KMS-11 (cell line): Measurements from ENCODE around the gene GPA33.

Source experiments
- H2AFZ ChIP-seq: fragments of 200-600 bp; sonication (generic); 2 replicates; pipeline ENCODE4 v1.6.1; 2016; ENCODE audit warnings: antibody characterized with exemption, mixed run types, low read depth
- H3K27ac ChIP-seq: fragments of 200-600 bp; sonication (generic); 2 replicates; pipeline ENCODE4 v1.6.1; 2016; ENCODE audit warnings: mild to moderate bottlenecking, mixed run types
- H3K27me3 ChIP-seq: fragments of 200-600 bp; sonication (generic); 2 replicates; pipeline ENCODE4 v1.6.1; 2017; ENCODE audit warnings: mild to moderate bottlenecking, low read depth, mixed run types, moderate library complexity; ENCODE audit not compliant: insufficient read depth
- H3K36me3 ChIP-seq: fragments of 200-600 bp; sonication (generic); 2 replicates; pipeline ENCODE4 v1.6.1; 2017; ENCODE audit warnings: mild to moderate bottlenecking, mixed run types; ENCODE audit not compliant: insufficient read depth
- H3K4me1 ChIP-seq: fragments of 200-600 bp; sonication (generic); 2 replicates; pipeline ENCODE4 v1.6.1; 2016; ENCODE audit warnings: mild to moderate bottlenecking, low read depth, mixed run types; ENCODE audit not compliant: poor library complexity, severe bottlenecking
- H3K4me2 ChIP-seq: fragments of 200-600 bp; sonication (generic); 2 replicates; pipeline ENCODE4 v1.7.0; 2016; ENCODE audit warnings: mild to moderate bottlenecking, mixed run types
- H3K4me3 ChIP-seq: fragments of 200-600 bp; sonication (generic); IDR thresholded peaks from 2 replicates; pipeline ENCODE4 v1.6.1; 2017; ENCODE audit warnings: low read depth, low read length, mixed read lengths; ENCODE audit not compliant: insufficient read depth
- H3K79me2 ChIP-seq: fragments of 200-600 bp; sonication (generic); 2 replicates; pipeline ENCODE4 v1.6.1; 2016; ENCODE audit warnings: low read depth, mixed run types; ENCODE audit not compliant: insufficient read depth
- H3K9ac ChIP-seq: fragments of 200-600 bp; sonication (generic); 2 replicates; pipeline ENCODE4 v1.6.1; 2016; ENCODE audit warnings: mild to moderate bottlenecking, mixed run types
- H4K20me1 ChIP-seq: fragments of 200-600 bp; sonication (generic); 2 replicates; pipeline ENCODE4 v1.6.1; 2016; ENCODE audit warnings: mild to moderate bottlenecking, mixed run types; ENCODE audit not compliant: insufficient read depth
- TF ChIP-seq, protein P1 (sequence below): fragments of 200-600 bp; sonication (generic); conservative IDR thresholded peaks from 2 replicates; pipeline ENCODE4 v1.6.1; 2017; ENCODE audit warnings: low read depth, mild to moderate bottlenecking, antibody characterized with exemption, low read length, moderate library complexity, mixed read lengths

Gene GPA33

DNA sequence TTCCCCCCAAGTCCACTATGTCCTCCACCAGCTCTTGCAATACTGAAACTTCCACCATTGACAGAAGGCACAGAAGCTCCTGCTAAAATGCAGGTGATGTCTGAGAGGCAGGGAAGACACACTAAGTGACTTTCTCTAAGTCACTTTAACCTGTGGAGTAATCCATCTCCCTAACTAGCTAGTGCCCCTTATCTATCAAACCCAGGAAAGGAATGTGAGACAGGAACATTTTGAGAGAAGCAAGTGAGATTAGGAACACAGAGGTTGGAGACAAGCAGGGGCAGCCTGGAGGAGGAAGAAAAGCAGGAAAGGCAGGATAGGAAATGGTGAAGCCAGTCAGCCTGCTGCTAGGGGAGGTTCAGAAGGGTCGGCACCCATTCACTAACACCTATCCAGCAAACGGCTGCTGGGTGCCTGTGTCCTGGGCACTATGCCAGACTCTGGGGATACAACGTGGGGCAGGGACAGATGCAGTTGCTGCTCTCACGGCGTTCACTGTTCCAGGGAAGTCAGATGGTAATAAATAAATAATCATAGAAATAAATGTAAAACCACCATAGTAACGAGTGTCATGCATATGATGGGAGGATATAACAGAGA is 7.0 kb downstream of the GPA33 start:
- H3K4me3 ChIP-seq, result no peak overlapping the region
- no peaks in the 10 kb centered on the region for H3K79me2 ChIP-seq
- no peak overlapping the region for H2AFZ ChIP-seq
- H3K9ac ChIP-seq, result no peak overlapping the region
- TF ChIP-seq, protein P1, sequence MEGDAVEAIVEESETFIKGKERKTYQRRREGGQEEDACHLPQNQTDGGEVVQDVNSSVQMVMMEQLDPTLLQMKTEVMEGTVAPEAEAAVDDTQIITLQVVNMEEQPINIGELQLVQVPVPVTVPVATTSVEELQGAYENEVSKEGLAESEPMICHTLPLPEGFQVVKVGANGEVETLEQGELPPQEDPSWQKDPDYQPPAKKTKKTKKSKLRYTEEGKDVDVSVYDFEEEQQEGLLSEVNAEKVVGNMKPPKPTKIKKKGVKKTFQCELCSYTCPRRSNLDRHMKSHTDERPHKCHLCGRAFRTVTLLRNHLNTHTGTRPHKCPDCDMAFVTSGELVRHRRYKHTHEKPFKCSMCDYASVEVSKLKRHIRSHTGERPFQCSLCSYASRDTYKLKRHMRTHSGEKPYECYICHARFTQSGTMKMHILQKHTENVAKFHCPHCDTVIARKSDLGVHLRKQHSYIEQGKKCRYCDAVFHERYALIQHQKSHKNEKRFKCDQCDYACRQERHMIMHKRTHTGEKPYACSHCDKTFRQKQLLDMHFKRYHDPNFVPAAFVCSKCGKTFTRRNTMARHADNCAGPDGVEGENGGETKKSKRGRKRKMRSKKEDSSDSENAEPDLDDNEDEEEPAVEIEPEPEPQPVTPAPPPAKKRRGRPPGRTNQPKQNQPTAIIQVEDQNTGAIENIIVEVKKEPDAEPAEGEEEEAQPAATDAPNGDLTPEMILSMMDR, result no peak
- H3K27ac ChIP-seq, result no peak overlapping the region
- no peak overlapping the region for H3K4me2 ChIP-seq
- no peaks in the 10 kb centered on the region for H3K4me1 ChIP-seq
- no peaks in the 10 kb centered on the region for H4K20me1 ChIP-seq
- no peaks in the 10 kb centered on the region for H3K27me3 ChIP-seq
- H3K36me3 ChIP-seq, result no peaks in the 10 kb centered on the region

DNA sequence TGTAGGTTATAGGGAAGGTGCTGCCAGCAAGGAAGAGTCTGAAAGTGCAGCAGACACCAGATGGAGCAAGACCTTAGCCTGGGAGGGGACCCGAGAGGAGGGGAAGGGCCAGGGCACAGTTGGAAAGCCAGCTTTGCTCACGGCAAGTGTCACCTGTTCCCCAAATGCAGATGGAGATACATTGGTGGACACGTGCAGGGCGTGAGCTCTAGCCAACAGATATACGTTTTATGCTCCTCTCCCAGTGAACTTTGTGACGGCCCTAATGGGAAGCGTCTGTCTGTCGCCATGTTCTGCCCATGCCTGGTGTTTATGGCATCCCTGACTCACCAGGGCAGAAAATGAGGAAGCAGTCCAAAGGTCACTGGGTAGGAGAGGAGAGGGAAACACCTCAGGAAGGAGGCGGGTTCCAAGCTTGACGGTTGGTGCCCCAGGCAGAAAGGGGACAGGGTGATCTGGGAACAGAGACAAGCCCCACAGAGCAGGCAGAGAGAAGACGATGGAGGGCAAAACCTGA is 7.6 kb downstream of the GPA33 start:
- Histone ChIP-seq H3K79me2 (no peaks in the 10 kb centered on the region), H3K27me3 (no peaks in the 10 kb centered on the region), H3K4me2 (no peak overlapping the region), H3K9ac (no peak overlapping the region), H3K27ac (no peak overlapping the region), H3K4me1 (no peaks in the 10 kb centered on the region), H2AFZ (no peak overlapping the region), H3K36me3 (no peaks in the 10 kb centered on the region), H4K20me1 (no peaks in the 10 kb centered on the region), H3K4me3 (no peak overlapping the region)
- TF ChIP-seq, protein P1, result no peak

DNA sequence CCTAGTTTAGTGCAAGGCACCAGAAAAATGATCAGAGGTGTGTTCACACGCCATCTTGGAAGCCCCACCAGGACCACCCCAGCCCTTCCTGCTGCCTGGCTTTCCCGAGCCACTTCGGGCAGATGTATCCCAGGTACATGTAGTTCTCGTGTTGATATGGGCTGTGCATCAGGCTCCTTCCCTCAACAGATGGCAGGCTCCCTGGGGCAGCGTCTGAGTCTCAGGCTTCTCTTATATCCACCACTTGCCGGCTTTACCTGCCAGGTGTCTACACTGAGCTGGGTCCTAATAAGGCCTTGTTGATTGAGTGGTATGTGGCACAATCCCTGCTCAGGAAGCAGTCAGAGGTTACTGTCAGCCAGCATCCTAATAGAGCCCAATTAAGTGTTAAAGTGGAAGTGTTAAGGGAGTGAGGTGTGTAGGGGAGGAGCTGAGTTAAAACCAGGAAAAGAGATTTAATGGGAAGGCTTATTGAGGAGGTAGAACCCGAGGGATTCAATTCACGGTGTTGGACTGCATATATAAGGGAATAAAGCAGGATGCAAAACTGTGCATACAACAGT is 8.5 kb downstream of the GPA33 start:
- no peaks in the 10 kb centered on the region for H3K36me3 ChIP-seq
- no peaks in the 10 kb centered on the region for H3K27me3 ChIP-seq
- H2AFZ ChIP-seq, result no peak overlapping the region
- no peak overlapping the region for H3K4me2 ChIP-seq
- no peaks in the 10 kb centered on the region for H3K4me1 ChIP-seq
- no peak overlapping the region for H3K4me3 ChIP-seq
- TF ChIP-seq, protein P1, result no peak
- H4K20me1 ChIP-seq, result no peaks in the 10 kb centered on the region
- H3K27ac ChIP-seq, result no peak overlapping the region
- H3K9ac ChIP-seq, result no peak overlapping the region
- H3K79me2 ChIP-seq, result no peaks in the 10 kb centered on the region

DNA sequence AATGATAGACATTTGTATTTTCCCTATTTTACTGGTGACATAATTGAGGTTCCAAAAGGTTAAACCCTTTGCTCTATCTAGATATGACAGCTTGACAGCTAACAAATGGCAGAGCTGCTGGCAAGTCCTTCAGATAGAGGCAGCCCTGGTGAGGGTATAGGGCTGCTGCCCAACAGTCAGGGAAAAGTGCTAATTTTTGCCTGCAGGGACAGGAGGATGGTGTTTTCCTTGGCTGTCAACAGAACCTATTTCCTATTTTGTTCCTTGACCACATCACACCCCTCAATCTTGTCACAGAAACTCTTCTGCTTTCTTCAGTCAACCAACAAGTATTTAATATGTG is 12.3 kb downstream of the GPA33 start:
- H3K27ac ChIP-seq, result no peak overlapping the region
- H3K79me2 ChIP-seq, result no peaks in the 10 kb centered on the region
- TF ChIP-seq, protein P1, result no peak
- H4K20me1 ChIP-seq, result no peaks in the 10 kb centered on the region
- no peak overlapping the region for H3K4me2 ChIP-seq
- H3K36me3 ChIP-seq, result no peaks in the 10 kb centered on the region
- no peak overlapping the region for H2AFZ ChIP-seq
- no peaks in the 10 kb centered on the region for H3K4me1 ChIP-seq
- H3K4me3 ChIP-seq, result no peak overlapping the region
- H3K9ac ChIP-seq, result no peak overlapping the region
- H3K27me3 ChIP-seq, result no peaks in the 10 kb centered on the region
